ENCODE results near the gene ATF6. TPM values are rescaled to one million over a fixed set of nuclear protein-coding genes. Genes with fewer than 3 reads are reported as not detected.

The ATF6 gene
- total and polyA plus RNA-seq, 2 of the 8 experiments (the other 6 are each of a cell fraction or from before 2014, with no cell fraction given), result 4.6 to 10.0 TPM

DNA sequence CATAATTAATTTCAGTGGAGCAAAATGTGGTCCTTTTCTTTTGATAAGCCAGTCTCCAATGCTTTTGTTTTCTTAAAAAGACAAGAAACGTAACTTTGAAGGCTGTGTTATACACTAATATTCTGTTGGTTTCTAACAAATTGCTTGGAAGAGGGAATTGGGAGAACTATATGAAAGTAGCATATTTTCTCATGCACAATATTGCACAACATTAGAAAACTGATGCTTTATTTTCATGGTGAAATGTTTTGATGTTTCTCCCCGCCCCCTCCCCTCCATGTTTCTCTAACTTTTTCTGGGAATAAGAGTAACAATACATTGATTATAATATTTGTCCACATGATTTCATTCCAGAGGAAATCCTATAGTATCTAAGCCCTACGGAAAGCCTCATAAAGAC, 142.1 kb downstream of the ATF6 start (continued):
- TF ChIP-seq EP300 (IDR thresholded peaks at IDR 0.05; ENCODE audit: borderline replicate concordance in 1 of 2, low read depth in 2 of 2, low read length in 2 of 2), result no peak
- TF ChIP-seq EZH2 (IDR thresholded peaks at IDR 0.05; ENCODE audit: low read depth, low read length, severe bottlenecking), result no peak
- no peak for TF ChIP-seq TCF12 (IDR thresholded peaks at IDR 0.05; ENCODE audit: low read depth, low read length)
- no peak for TF ChIP-seq SRF (IDR thresholded peaks at IDR 0.05; ENCODE audit: low read depth, low read length)

Measured in H1 (cell line).